HG03060 (cell line): ENCODE measurements around the gene OPCML.
A peak's percentile ranks its signal among the peaks of the same experiment; 100 is the strongest.

Experiments
- ATAC-seq: cut with Tn5 transposase; IDR thresholded peaks from one replicate; pipeline ENCODE4 v1.9.1; 2021; ENCODE audit warnings: low read depth, moderate number of reproducible peaks; ENCODE audit not compliant: unreplicated experiment

OPCML gene

DNA sequence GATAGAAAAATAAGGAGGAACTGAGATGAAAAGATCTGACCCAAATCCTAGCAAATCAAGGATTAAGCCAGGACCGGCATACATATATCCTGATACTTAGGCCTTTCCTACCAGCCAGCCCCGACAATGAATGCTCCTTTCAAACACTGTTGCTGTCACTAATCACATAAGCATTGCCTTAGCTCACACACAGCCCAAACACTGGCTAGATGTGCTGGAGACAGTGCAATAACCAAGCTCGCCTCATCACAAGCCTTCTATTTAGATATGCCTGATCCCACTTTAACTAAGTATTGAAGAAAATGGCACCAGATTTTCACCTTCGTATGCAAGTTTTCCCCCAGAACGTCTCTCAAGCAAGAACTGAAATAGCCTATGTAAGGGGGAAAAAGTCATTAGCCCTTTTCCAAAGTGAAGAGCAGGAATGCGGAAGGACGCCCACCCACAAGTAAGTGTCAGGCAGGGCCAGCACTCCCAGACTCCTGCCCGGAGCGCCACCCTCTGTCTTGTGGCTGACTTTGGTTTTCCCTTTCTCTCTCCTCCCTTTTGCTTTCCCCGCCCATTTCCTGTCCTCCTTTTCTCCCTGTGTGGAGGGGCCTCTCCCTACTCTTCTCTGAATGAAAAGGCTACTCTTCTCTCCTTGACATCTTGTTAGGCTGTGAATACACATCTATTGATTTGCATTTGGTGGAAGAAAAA, 8.9 kb upstream of the OPCML start:
- ATAC-seq: no peak

DNA sequence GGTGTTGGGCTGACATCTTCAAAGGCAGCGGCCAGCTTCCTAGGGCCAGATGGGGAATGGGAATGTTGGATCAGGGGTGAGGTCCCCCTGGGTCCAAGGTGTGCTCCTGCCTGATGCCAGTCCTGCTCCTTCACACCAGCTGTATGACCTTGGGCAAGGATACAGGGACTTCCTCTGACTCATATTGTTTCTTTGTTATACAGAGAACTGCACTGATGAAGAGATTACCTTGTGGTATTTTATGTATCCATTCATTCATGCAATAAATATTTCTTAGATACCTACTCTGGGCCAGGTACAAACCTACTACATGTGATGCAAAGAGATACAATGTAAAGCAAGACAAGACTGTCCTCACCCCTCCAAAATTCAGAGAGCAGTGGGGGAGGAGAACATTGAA, 3.9 kb upstream of the OPCML start:
- no peak for ATAC-seq

DNA sequence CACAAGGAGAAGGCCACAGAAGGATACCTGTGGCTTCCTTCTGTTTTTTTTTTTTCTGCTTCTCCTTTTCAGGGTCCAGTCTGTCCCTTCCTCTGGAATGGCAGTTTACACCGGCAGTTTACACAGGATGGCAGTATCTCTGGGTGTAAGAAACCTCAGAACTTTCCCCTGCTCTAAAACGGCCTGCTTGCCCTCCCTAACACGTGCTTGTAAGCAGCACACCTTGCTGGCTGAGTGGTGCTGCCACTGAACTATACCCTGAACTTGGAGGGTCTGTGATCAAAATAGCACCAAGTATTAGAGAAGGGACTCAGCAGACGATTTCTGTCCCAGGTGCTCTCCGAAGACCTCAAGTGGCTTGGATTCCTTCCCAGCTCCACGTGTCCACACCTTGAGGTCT, 904 bp upstream of the OPCML start:
- no peak for ATAC-seq

DNA sequence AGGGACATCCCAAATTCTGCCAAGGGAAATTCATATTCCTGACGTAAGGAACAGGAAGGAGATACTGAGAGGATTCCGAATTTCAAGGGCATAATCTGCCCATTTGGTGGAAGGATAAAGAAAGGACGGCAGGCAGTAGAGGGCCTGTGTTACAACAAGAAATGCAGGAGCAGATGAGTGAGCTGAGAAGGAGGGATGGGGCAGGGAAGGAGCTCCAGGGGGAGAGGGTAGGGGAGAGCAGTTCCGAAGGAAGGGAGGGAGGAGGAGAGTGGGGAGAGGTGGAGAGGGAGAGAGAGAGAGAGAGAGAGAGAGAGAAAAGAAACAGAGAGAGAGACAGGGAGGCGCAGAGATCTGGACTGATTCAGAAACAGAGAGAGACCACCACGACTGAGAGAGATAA, 843 bp downstream of the OPCML start:
- ATAC-seq: no peak

DNA sequence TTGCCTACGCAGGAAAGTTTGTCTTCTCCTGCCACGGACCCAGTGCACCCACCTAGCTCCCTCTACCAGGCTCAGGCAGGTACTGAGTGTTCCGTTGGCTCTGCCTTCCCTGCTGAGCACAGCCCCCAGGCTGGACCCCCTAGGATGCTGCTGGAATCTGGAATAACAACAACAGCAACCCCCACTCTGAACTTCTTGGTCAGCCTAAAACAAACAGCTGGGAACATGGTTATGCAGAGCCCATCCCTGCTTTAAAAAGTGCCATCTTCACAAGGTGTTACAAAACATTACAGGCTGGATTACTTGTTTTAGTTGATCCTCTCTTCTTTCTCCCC, 1.8 kb downstream of the OPCML start:
- ATAC-seq: no peak

DNA sequence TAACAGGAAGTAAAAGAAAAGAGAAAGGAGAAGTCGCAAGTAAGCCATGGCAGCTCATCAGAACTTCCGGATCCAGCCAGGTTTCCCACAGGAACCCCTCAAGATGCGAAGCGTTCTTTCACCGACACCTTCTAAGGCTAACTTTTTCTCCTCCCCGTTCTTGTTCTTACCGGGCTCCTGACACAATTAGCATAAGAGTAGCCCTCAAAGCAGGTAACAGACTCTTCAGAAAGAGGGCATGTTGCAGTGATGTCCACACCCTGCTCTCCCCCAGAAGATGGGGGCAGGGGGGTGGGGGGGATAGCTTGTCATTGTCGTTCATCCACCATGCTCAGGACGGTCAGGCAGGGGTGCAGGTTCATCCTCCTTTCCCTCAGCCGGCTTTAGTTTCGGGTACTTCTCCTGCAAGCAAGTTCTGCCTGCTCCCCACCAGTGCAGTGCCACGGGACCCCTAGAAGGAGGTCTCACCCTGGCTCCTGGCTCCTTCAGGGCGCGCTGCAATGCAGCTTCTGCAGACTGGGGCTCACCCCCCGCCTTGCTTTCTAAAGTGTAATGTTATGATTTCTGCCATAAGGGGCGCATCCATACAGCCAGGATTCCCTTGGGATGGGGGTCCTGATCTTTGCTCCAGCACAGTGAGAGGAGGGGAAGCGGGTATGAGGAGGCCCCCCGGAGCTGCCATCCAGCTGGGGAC, 2.3 kb downstream of the OPCML start:
- no peak for ATAC-seq

DNA sequence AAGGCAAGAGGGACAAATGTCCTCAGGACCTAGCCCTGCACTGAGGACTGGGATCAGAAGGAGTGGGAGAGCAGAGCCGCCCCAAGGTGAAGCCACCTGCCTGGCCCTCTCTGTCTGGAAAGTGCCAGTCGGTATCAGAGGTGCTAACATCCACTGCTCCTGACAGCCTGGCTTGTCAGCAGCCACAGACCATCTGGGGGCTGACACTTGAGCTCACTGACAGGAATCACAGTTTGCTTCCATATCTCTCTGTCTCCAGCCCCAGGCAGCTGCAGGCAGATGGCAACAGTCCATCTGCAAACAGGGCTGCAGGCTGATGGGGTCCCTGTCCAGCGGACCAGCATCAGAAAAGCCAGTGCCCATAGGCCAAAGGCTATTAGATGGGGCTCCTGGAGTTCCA, 5.5 kb downstream of the OPCML start:
- ATAC-seq: no peak

DNA sequence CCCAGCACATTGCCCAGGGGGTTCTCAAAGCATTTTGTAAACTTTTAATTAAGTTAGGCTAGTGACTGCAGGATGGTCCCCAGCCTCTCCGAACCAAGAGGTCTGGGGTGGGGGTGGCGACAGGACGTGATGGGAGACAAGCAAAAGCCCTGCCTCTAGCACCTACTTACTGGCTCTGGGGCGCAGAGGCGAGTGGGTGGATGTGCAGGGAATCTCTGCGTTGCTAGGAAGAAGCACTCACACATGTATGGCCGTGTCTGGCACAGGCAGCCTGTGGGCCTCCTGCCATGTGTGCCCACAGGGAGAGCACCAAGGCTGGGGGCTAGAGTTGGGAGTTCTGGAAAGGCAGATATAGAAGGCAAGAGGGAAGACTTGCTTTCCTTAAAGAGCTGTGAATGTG, 6.3 kb downstream of the OPCML start:
- no peak for ATAC-seq

DNA sequence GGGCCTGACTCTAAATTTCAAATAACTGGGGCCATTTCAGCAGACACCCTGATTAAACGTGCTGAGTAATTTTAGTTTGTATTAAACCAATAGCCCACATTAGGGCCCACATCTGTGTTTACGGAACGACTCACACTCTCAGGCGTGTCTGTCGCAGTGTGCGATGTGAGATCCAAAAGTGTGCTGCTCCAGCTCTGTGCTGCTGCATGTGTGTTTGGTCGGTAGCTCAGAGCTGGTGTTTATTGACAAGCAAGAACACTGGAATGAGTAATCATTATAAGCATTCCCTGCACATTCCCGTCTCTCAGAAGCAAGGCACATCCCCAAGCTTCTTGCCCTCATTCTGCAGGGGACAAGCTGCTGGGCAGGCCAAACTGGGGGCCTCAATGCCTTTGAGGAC, 7.8 kb downstream of the OPCML start:
- no peak for ATAC-seq

DNA sequence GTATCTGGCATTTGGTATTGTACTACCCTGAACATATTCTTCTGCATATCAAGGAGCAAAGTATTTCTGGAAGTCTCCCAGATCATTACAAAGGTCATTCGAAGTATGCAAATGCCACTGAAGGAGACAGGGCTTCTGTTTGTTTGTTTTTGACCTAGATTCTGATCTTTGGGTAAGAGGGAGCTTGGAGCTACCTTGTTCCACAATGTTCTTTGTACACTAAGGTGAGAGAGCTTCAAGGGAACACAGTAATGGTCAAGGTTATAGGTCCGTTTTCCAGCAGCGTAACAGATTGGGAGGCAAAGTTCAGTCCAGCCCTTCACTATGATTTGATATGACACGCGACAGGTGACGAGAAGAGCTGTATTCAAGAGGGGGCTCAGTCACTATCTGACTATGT, 10.0 kb downstream of the OPCML start:
- no peak for ATAC-seq

DNA sequence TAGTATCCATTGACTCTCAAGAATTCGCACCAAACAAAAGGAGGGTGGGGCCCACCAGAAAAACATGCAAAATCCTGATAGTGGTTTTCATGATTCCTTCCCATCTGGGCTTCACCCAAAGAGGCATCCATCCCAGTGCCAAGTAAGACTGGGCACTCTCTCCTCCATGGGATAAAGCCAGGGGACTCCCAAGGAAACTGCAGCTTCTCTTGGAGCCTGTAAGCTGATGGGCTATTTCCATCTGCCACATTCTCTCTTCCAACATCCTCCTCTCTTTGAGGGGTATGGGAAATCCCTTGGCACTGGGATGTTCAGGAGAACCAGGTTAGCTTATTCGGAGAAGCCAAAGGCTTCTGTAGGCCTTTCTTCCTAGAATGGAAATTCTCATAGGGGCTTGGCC, 10.8 kb downstream of the OPCML start:
- no peak for ATAC-seq

DNA sequence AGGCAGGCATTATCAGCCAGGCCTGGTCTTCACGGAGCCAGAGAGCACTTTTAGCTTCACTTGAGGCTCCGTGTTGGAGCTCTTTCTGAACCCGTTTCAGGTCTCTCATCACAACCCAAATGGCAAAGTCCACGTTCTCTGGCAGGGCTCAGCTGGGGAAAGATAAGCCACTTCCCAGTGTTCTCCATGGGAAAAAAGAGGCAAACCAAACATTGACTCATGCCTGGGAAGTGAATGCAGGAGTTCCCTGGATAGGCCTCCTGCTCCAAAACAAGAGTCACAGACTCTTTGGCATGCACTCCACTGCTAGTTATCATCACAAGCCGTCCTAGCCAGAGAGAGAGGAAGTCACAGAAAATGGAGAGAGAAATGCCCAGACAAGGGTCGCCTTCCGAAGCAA, 11.6 kb downstream of the OPCML start:
- no peak for ATAC-seq

DNA sequence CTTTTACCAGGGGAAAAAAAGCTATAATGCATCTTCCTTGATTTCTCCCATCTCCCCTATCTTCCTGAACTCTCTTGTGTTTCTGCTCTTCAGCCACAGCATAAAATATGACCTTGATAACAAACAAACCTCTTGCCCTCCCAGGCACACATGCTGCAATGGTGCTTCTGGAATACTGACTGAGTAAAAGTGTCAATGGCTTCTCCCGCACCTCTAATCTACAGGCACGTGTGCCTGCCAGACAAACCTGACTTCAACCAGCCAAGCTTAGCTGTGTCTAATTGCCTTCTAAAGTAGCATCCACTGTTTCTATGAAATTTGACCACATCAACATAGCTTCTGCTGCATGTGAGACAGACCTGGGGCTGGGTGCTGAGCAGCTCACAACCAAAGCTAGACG, 12.7 kb downstream of the OPCML start:
- no peak for ATAC-seq

DNA sequence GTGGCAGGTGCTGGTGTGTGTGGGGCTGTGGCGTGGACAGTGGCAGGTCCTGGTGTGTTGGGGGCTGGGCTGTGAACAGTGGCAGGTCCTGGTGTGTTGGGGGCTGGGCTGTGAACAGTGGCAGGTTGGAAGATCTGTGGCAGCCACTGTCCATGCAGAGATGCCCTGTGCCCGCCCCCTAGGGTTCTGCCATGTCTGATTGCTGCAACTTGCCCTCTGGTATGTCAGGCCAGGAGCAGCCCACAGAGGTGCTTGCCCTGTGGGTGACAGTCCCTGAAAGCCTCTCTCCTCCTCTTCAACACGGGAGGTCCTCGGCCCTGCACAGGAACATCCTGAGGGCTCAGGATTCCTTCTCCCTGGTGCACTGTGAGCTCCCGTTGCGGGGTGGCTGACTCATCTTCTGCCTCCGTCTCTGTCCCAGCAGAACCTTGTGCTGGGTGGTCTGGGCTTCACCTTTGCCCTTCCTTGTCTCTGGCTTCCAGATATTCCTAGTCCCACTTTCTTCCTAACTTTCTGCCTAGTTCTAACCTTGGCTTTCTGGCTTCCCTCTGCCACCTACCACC, 13.5 kb downstream of the OPCML start:
- ATAC-seq: no peak

DNA sequence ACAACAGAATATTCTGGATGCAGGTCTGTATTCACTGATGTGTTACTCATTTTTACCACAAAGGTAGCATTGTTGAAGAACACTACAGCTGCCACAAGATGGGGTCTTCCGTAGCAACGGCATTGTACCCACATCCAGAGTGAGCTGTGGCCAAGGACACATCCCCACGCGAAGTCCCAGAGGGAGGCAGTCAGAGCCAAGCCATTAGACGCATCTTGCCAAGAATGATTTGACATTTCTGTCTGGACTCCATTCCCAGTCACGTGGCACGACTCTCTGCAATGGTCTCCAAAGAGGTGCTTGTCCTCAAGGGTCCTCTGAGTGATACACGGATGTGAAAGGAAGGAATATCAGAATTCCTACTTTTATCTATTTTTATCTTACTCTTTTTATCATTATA, 15.5 kb downstream of the OPCML start:
- ATAC-seq: no peak

DNA sequence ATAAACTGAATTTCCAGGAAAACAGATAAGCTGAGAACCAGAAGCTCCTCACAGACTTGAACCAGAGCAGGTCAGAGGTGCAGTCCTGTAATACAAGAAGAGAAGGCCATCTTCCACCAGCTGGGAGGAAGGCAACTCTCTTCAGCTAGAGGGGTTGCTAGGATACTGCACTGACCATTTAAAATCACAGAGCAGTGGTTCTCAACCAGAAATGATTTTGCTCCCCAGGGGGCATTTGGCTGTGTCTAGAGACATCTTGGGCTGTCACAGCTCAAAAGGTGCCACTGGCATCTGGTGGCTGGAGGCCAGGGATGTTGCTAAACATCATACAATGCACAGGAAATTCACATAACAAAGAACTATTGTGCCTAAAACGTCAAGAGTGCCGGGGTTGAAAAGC, 17.2 kb downstream of the OPCML start:
- no peak for ATAC-seq

DNA sequence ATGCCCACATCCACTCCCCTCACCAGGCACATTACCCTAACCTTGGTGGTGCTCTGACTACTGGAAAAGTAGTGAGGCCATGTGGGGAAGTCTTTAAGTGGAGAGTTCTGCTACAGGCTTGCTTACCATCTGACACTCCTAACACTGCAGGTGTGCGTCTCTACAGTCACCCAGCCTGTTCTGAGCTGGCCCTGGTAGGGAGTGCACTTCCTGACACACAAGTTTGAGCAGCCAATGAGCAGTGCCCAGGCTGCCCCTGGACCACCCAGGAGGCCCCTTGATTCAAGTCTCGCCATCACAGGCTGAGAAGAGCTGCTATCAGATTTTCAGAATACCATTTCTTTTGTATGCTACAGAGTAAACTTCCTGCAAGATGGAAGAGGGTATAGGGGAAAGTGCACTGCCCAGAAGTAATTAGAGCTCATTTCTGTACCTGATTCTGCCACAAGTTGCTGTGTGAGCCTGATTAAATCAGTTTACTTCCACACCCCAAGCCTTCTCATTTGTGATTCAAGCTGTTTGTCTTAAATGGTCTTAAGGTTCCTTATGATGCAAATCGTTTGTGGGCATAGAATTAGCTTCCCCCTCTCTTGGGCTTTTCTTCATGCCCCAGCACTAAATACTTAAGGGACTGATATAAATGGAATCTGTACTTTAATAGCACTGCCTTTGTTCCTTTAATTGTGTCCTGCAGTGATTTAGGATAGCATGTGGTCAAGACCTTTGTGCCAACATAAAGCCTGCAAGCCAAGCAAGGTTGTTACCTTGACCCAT, 22.2 kb downstream of the OPCML start:
- no peak for ATAC-seq

DNA sequence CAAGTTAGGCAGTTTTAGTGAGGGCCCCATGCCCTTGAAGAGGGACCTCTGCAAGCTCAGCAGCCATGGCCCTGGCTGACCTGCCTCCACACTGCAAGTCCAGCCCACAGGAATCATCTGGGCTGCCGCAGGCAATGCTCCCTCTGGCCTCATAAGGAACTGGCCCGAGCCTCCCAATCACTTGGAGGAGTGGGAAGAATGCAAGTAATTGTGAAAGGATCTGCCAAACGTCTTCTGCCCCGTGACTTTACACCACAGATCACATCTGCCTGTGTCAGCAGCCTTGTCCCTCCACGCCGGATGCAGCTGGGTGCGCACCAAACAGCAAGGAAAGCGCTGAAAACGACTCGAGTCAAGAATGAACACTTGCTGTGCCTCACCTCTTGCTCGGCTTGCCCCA, 23.8 kb downstream of the OPCML start:
- no peak for ATAC-seq

DNA sequence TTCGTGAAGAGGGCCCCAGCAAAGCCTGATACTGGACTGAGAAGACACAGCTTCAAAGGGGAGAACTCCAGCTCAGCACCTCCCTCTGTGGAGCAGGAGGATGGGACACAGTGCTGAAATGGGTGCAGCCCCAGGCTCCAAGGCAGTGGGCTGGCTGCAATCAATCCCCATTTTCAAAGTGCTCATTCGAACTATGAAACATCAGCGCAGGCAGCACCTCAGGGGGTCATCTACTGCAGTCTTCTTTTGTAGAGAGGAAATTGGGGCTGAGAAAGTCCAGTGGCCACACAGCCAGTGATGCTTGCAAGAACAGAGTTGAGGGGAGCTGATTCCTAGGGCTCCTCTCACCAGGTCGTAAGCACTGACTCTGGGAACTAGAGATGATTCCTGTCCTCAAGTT, 25.1 kb downstream of the OPCML start:
- ATAC-seq: no peak

DNA sequence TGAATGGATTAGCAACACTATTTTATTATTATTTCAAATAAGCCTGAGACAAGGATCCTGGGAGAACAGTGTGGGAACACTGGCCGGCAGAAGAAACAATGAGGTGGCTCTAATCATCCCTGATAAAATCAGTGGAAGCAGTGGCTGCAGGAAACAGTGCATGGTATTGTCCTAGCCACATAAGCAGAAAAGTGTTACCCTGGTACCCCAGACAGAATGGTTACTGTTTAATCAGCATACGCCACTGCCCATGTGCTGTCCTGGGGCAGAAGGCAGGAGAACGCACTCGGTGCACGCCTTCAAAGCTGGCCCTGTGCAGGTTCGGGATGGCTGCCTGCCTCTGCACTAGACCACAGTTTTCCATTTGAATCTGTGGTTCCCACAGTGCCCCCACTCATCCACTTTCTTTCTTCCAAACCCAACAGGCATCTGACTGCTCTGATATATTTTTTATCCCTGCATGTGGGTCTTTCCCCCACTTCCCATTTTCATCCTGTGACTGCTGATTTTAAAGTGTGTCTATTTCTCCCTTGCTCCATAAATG, 25.7 kb downstream of the OPCML start:
- ATAC-seq: no peak

DNA sequence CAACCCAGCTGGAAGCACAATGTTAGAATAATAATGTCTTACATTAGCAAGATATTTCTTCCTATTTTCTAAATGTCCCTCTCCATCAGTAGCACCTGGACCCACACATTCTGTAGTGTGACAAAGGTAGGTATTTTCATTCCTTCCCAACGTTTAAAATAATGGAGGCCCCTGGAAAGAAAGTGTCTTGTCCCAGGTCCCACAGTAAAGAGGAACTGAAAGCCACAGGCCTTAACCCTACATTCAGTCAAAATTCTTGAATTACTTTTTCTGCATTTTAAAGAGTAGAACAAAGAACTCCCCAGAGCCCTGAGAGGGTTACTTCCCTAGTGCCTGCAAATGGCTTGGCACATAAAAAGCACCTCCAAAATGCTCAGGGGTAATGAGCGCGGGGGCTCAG, 26.3 kb downstream of the OPCML start:
- peak; percentile 93 for ATAC-seq
